ENCODE measurements around the gene BACE2.

- TF ChIP-seq POLR2AphosphoS5 (IDR thresholded peaks at IDR 0.05; ENCODE audit: low read depth) = no peak
- TF ChIP-seq, protein P1, sequence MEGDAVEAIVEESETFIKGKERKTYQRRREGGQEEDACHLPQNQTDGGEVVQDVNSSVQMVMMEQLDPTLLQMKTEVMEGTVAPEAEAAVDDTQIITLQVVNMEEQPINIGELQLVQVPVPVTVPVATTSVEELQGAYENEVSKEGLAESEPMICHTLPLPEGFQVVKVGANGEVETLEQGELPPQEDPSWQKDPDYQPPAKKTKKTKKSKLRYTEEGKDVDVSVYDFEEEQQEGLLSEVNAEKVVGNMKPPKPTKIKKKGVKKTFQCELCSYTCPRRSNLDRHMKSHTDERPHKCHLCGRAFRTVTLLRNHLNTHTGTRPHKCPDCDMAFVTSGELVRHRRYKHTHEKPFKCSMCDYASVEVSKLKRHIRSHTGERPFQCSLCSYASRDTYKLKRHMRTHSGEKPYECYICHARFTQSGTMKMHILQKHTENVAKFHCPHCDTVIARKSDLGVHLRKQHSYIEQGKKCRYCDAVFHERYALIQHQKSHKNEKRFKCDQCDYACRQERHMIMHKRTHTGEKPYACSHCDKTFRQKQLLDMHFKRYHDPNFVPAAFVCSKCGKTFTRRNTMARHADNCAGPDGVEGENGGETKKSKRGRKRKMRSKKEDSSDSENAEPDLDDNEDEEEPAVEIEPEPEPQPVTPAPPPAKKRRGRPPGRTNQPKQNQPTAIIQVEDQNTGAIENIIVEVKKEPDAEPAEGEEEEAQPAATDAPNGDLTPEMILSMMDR (IDR thresholded peaks at IDR 0.05; ENCODE audit: insufficient read depth, low read length) = no peak
- TF ChIP-seq GABPA (IDR thresholded peaks at IDR 0.05; ENCODE audit: low read depth) = no peak
- TF ChIP-seq, protein P2, sequence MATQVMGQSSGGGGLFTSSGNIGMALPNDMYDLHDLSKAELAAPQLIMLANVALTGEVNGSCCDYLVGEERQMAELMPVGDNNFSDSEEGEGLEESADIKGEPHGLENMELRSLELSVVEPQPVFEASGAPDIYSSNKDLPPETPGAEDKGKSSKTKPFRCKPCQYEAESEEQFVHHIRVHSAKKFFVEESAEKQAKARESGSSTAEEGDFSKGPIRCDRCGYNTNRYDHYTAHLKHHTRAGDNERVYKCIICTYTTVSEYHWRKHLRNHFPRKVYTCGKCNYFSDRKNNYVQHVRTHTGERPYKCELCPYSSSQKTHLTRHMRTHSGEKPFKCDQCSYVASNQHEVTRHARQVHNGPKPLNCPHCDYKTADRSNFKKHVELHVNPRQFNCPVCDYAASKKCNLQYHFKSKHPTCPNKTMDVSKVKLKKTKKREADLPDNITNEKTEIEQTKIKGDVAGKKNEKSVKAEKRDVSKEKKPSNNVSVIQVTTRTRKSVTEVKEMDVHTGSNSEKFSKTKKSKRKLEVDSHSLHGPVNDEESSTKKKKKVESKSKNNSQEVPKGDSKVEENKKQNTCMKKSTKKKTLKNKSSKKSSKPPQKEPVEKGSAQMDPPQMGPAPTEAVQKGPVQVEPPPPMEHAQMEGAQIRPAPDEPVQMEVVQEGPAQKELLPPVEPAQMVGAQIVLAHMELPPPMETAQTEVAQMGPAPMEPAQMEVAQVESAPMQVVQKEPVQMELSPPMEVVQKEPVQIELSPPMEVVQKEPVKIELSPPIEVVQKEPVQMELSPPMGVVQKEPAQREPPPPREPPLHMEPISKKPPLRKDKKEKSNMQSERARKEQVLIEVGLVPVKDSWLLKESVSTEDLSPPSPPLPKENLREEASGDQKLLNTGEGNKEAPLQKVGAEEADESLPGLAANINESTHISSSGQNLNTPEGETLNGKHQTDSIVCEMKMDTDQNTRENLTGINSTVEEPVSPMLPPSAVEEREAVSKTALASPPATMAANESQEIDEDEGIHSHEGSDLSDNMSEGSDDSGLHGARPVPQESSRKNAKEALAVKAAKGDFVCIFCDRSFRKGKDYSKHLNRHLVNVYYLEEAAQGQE (IDR thresholded peaks at IDR 0.05; ENCODE audit: insufficient replicate concordance, low read depth) = no peak
Measured at GRCh38 chr21:41295721-41296254, 127.8 kb downstream of the BACE2 start.
